DMS114 treated with DMSO at 0.1 percent for 48 hours (cell line): ENCODE results near the gene RNU1-4.
"Not testable (repeated sequence)": the region's sequence is repeated elsewhere in the genome, so short reads cannot be mapped to it uniquely, and the experiment has no call there.

ENCODE experiments used
- DNase-seq: peaks from one replicate; lab custom pipeline; 2025; ENCODE audit not compliant: unreplicated experiment; lab: John Stamatoyannopoulos, UW

RNU1-4 gene

DNA sequence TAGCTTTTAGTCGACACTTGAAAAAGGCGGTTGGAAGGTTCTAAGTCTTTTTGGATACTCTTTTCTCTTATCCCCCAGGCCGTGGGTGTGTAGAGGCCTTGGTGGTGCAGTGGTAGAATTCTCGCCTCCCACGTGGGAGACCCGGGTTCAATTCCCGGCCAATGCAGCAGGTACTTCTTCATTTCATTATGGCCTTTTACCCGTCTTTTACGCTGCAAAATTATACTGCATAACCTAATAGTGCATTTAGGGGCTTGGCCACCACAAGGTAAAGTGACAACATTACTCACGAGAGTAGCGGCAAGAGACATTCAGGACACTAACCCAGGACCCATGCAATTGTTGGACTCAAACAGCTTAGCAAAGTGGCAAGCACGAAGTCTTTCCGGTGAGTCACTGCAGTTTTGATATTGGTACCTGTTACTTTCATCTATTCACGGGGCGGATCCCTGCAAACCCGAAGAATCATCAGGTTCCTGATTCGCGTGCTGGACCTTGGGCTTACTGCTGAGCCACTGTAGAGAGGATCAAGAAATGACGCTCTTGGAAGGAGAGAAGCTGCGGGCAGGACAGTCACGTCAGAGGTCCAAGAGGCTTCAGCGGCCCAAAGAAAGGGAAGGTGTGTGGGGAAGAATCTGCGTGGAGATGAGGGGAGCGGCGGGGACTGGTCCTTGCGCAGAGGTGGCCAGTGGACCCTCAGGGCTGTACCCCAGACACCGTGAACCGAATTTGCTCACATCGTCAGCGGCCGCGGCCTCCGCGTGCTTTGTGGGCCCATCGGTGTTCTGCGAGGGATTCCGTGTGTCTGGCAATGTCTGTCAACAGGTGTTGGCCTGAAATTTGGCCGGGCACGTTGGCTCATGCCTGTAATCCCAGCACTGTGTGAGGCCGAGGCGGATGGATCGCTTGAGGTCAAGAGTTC is 12.9 kb upstream of the RNU1-4 start:
- peak; percentile 29 for DNase-seq

- not testable (repeated sequence) for DNase-seq
Measured at GRCh38 chr1:16728243-16728949, 11.9 kb upstream of the RNU1-4 start.

GRCh38 chr1:16732254-16732896 is 7.9 kb upstream of the RNU1-4 start:
- DNase-seq, result not testable (repeated sequence)

DNA sequence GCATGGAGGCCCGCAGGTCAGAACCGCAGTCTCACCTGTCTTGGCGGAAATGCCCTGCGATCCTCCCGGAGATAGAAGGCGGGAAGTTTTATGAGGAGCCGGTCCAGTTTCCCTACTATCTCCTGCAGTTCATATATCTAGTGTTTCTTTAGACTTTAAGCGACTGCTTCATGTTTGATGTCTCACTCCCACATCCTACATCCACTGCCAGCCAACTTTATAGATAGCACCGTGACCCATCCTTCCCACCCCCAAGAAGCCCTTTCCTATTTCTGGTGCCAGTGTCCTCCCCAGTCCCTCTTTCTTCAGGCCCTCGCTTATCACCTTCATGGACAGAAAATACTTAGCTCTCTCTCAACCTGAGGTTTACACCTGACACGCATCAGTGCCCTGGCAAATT is 914 bp downstream of the RNU1-4 start:
- DNase-seq, result not testable (repeated sequence)

- not testable (repeated sequence) for DNase-seq
Measured at GRCh38 chr1:16747660-16748059, 7.3 kb downstream of the RNU1-4 start.

DNA sequence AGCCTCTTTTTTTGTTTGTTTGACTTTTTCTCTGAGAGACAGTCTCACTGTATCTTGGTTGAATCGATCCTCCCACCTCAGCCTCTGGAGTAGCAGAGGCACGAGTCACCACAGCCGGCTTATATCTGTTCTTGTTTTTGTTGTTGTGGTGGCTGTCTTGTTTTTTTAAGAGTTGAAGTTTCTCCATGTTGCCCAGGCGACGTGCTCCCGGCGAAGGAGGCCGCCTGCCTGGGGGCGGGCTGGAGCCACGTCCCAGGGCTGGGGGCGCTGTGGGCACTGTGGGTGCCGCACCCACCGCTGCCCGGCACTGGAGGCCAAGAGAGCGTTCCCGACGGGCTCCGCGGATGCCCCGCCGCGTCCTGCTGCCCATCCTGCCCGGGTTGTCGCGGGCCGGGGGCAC is 8.4 kb downstream of the RNU1-4 start:
- not testable (repeated sequence) for DNase-seq

GRCh38 chr1:16749910-16750888 is 9.9 kb downstream of the RNU1-4 start:
- DNase-seq, result not testable (repeated sequence)

- DNase-seq, result not testable (repeated sequence)
Measured at GRCh38 chr1:16752770-16753169, 12.5 kb downstream of the RNU1-4 start.

GRCh38 chr1:16755385-16755784 is 15.1 kb downstream of the RNU1-4 start:
- DNase-seq, result not testable (repeated sequence)

- not testable (repeated sequence) for DNase-seq
Measured at GRCh38 chr1:16755932-16756331, 15.6 kb downstream of the RNU1-4 start.

GRCh38 chr1:16757574-16757973 is 17.3 kb downstream of the RNU1-4 start:
- not testable (repeated sequence) for DNase-seq

DNA sequence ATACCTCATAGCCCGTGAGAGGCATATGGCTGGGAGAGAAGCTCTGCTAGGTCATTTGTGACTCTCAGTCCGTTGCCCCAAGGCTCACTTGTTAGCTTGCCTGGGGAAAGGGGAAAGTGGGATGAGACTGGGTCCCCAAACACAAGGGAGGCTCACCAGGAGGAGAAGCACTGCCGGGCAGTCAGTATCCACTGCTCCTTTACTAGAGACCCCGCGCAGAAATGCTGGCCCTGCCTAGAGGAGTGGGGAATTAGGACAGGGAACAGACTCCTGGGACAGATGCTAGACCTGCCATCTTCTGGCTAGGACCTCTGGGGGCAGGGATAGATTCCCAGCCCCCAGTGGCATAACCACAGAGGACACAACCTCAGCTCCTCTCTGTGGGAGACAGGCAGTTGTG is 17.7 kb downstream of the RNU1-4 start:
- DNase-seq, result not testable (repeated sequence)

DNA sequence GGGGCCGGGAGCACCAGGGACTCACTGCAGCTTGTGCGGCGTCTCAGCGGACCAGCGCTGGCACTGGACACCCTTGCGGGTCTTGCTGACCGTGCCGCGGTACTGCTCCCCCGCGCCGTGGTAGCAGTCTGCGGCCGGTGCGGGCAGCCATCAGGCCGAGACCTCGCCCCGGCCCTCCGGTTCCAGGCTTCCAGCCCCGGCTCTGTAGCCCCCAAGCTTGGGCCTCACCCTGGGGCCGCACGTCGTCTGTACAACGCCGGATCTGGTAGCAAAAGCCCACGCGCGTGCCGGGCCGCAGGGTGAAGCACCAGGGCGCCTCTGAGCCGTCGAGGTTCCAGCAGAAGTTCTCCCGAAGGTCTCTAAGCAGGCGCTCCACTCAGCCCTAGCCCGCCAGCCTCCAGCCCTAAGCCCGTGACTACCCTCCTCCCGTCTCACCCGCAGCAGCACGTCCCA is 18.8 kb downstream of the RNU1-4 start:
- DNase-seq, result not testable (repeated sequence)

DNA sequence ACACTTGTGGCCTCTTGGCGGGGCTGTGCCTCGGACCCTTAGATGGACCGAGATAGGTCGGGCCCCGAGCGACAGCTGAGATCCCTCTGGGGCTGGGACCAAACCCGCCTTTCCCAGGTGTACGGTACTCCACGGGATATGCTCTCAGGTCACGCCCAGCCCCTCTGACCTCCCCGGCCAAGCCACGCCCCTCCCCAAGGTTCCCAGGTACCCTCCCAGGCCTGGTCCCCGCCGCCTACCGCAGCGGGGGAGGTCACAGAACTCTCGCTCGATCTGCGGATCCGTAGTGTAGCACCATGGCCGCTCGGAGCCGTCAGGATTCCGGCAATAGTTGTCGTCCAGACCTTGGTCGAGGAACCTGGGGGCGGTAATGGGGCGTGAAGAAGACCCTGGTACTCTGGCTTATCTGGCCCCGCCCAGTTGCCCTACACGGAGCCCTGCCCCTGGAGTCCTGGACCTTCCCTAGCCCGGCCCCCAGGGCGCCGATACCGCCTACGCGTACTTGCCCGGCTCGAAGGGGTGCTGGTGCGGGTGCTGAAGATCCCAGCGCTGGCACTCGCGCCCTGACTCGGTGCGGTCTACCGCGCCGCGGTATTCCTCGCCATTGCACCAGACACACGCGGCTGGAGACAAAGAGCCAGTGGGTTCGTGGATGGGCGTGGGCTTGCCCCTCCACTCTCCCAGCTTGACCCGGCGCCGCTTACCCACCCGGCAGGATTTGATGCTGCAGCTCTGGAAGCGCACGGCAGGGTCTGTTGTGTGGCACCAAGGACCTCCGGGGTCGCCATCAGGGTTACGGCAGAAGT is 19.5 kb downstream of the RNU1-4 start:
- DNase-seq, result not testable (repeated sequence)

- DNase-seq, result not testable (repeated sequence)
Measured at GRCh38 chr1:16760456-16760765, 20.1 kb downstream of the RNU1-4 start.

GRCh38 chr1:16760801-16761200 is 20.5 kb downstream of the RNU1-4 start:
- DNase-seq, result not testable (repeated sequence)

GRCh38 chr1:16764248-16764819 is 24.0 kb downstream of the RNU1-4 start:
- not testable (repeated sequence) for DNase-seq

DNA sequence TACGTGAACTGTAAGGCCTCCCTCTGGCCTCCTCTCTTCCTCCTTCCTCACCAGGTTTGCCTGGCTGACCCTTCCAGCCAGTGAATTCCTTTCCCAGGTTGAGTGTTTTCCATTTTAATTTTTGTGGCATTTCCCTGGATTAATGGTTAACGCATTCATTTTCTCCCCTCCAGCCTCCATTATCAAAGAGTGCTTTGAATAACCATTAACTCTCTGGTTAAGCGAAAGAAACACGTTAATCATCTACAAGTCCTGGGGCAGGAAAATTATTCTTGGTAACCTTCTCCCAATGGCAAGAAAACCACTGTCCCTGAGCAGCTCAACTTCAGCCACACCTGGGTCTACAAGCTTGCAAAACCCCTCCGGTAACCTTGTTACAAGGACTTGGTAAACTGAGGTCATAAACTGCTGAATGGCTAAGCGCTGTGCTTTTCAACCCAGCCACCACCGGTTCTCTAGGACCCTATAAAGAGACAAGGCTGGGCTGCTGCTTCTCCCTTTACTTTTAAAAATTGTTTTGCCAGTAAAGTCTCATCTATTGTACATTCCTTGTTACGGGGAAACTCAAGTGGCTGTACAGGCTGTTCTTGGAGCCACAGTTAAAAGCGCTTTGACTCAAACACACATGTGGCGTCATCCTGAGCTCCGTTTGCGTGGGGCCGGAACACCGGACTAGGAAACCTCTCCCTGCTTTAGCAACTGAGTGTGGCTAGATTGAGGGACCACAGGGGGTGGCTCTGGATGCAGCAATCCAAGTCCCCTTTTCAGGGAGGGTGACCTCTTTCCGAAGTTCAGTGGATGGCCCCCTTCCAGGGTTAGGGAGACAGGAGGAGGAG is 24.7 kb downstream of the RNU1-4 start:
- not testable (repeated sequence) for DNase-seq
